ENCODE data around the gene FAM83C.

Gene FAM83C

DNA sequence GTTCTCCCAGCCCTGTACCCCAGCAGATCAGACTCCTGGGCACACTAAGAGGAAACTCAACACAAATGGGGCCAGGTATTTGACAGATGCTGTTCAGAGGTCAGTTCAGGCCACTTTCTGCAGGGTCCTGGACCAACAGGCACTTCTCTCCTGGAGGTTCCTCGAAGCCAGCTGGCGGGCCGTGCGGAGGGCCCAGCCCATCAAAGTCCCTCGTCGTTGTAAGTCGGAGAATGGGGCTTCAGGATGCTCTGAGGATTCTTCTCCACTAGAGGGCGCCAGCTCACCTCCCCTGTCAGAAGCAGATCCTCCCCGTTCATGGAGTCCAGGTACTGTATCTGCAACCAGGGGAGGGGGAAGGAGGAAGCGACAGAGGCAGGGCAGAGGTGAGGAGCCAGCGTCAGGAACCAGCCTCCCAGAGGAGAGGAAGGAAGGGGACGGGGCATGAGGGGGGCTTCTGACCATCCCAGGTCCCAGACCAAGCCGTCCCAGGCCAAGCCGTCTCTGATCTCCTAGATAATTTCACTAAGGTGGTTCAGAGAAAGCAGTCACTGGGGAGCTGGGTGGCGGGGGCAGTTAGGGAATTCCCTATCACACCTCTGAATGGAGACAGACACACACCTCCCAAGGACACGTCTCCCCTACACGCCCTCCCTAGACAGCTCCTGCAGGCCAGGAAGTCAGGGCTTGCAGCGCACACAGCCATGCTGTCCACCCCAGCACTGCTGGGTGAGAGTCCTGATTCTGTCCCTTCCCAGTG is 11.7 kb upstream of the FAM83C start:
- Histone ChIP-seq H3K27me3 (ENCODE audit: insufficient read depth, poor library complexity, severe bottlenecking) (no peaks in the 10 kb centered on the region), H3K4me1 (ENCODE audit: insufficient read depth, poor library complexity, severe bottlenecking) (peaks cover 71% of the 10 kb centered on the region), H3K36me3 (ENCODE audit: low read depth) (peaks cover 31% of the 10 kb centered on the region), H3K27ac (ENCODE audit: poor library complexity, severe bottlenecking) (peak overlapping the region; percentile 99), H3K9me3 (ENCODE audit: severe bottlenecking) (no peaks in the 10 kb centered on the region), H3K4me3 (ENCODE audit: severe bottlenecking) (no peak overlapping the region)
- ATAC-seq (ENCODE audit: low read depth) (peak; percentile 31), DNase-seq (ENCODE audit: low spot score) (peak; percentile 93)
- TF ChIP-seq, protein P1, sequence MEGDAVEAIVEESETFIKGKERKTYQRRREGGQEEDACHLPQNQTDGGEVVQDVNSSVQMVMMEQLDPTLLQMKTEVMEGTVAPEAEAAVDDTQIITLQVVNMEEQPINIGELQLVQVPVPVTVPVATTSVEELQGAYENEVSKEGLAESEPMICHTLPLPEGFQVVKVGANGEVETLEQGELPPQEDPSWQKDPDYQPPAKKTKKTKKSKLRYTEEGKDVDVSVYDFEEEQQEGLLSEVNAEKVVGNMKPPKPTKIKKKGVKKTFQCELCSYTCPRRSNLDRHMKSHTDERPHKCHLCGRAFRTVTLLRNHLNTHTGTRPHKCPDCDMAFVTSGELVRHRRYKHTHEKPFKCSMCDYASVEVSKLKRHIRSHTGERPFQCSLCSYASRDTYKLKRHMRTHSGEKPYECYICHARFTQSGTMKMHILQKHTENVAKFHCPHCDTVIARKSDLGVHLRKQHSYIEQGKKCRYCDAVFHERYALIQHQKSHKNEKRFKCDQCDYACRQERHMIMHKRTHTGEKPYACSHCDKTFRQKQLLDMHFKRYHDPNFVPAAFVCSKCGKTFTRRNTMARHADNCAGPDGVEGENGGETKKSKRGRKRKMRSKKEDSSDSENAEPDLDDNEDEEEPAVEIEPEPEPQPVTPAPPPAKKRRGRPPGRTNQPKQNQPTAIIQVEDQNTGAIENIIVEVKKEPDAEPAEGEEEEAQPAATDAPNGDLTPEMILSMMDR (IDR thresholded peaks at IDR 0.05; ENCODE audit: poor library complexity, severe bottlenecking), result peak; percentile 100

DNA sequence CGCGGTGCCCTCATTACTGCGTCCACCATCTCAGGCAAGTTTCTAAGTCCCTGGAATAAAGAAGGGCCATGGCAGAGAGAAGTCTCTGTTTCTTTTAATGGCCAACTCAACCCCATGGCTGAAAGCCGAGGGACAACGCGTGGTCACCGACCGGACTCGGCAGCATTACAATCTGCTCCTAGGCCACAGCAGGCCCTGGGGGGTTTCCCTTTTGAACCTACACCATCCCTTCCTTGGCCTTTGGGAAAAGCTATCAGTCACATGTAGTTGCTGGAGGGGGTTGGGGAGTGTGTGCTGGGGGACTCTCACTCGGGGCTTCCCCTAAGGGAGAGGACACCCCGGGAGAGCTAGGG is 11.1 kb upstream of the FAM83C start:
- Histone ChIP-seq H3K9me3 (ENCODE audit: severe bottlenecking) (no peaks in the 10 kb centered on the region), H3K27me3 (ENCODE audit: insufficient read depth, poor library complexity, severe bottlenecking) (no peaks in the 10 kb centered on the region), H3K36me3 (ENCODE audit: low read depth) (peaks cover 28% of the 10 kb centered on the region), H3K4me3 (ENCODE audit: severe bottlenecking) (no peak overlapping the region), H3K4me1 (ENCODE audit: insufficient read depth, poor library complexity, severe bottlenecking) (peaks cover 65% of the 10 kb centered on the region), H3K27ac (ENCODE audit: poor library complexity, severe bottlenecking) (peak overlapping the region; percentile 99)
- no peak for ATAC-seq (ENCODE audit: low read depth)
- DNase-seq (ENCODE audit: low spot score), result peak; percentile 75
- TF ChIP-seq, protein P1 (IDR thresholded peaks at IDR 0.05; ENCODE audit: poor library complexity, severe bottlenecking), result no peak

DNA sequence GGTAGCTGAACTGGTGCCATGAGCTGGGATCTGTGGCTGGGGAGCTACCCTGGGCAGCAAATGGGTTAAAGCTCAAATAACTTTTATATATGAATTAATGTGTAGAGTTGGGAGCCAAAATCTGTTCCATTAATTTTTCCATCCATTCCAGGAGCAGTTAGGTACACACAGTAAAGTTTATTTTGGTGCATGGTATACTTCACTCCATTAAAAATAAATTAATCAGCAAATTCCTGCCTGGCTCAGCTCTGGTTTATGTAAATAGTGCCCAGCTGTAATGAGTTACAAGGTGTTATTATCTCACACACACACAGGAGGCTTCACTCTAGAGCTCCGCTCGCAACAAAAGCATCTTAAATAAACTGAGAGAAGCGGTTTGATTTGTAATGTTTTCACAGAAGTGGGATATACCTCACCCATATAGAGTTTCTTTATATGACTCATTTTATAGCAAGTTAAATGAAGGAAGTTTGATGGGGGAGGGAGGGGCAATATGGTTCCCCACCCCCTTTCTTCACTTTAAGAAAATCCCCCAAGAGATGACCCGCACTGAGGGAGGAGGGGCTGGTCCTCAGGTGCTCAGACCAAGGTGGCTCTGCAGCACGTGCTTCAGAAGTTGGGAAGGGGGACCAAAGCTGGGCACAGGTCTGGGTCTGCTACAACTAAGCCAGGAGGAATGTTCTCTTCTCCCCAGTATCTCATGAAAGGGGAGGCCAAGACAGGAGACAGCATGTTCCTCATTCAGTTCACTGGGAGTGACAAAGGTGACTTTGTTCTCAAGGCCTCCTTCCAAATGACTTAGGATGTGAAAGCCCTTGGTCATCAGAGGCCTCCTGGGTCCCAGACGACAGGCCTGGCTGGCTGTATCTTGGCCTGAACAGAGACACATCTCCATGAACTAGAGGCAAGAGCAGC is 10.5 kb upstream of the FAM83C start:
- H3K27me3 ChIP-seq (ENCODE audit: insufficient read depth, poor library complexity, severe bottlenecking), result no peaks in the 10 kb centered on the region
- TF ChIP-seq, protein P1 (IDR thresholded peaks at IDR 0.05; ENCODE audit: poor library complexity, severe bottlenecking), result no peak
- ATAC-seq (ENCODE audit: low read depth), result peak; percentile 8
- H3K4me1 ChIP-seq (ENCODE audit: insufficient read depth, poor library complexity, severe bottlenecking), result peaks cover 58% of the 10 kb centered on the region
- H3K36me3 ChIP-seq (ENCODE audit: low read depth), result peaks cover 28% of the 10 kb centered on the region
- peak overlapping the region; percentile 99 for H3K27ac ChIP-seq (ENCODE audit: poor library complexity, severe bottlenecking)
- no peak overlapping the region for H3K4me3 ChIP-seq (ENCODE audit: severe bottlenecking)
- peak; percentile 79 for DNase-seq (ENCODE audit: low spot score)
- no peaks in the 10 kb centered on the region for H3K9me3 ChIP-seq (ENCODE audit: severe bottlenecking)

DNA sequence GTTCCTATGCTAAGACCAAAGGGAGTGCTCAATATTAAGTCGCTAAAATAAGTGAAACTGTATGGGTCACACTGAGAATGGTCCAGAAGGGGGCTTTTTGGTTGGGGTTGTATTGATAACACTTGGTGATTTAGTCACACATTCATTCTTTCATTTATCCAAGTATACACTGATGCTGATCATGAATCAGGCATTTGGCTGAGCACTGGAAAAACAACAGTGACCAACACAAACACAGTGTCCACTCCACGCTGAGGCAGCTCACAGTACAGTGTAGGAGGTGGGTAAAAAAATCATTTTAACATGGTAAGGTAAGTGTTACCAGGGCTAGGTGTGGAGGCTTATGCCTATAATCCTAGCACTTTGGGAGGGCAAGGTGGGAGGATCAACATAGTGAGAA is 9.2 kb upstream of the FAM83C start:
- DNase-seq (ENCODE audit: low spot score) (peak; percentile 42), ATAC-seq (ENCODE audit: low read depth) (no peak)
- Histone ChIP-seq H3K4me1 (ENCODE audit: insufficient read depth, poor library complexity, severe bottlenecking) (peaks cover 51% of the 10 kb centered on the region), H3K36me3 (ENCODE audit: low read depth) (peaks cover 24% of the 10 kb centered on the region), H3K27me3 (ENCODE audit: insufficient read depth, poor library complexity, severe bottlenecking) (no peaks in the 10 kb centered on the region), H3K4me3 (ENCODE audit: severe bottlenecking) (no peak overlapping the region), H3K27ac (ENCODE audit: poor library complexity, severe bottlenecking) (peak overlapping the region; percentile 99), H3K9me3 (ENCODE audit: severe bottlenecking) (no peaks in the 10 kb centered on the region)
- TF ChIP-seq, protein P1 (IDR thresholded peaks at IDR 0.05; ENCODE audit: poor library complexity, severe bottlenecking), result no peak

Measured in RWPE2 (cell line).